Ovary (tissue), 3 donors: ENCODE measurements around the gene ENTPD7.

ENCODE experiments used
- EP300 ChIP-seq: sonication (generic); formaldehyde crosslinking; IDR thresholded peaks from one replicate; pipeline ENCODE4 v1.6.1; 2017; ENCODE audit warnings: antibody characterized with exemption
- POLR2A ChIP-seq: fragments of 450-650 bp; IDR thresholded peaks from one replicate; pipeline ENCODE4 v1.6.1; 2017; ENCODE audit warnings: antibody characterized with exemption, mild to moderate bottlenecking, moderate library complexity
- TF ChIP-seq, protein P1 (sequence below), 3 donors: fragments of 450-650 bp in 2 of 3; fragments of 200-600 bp in 1 of 3; IDR thresholded peaks; one replicate each; pipeline versions ENCODE4 v1.5.1 to v1.8.0; 2016 to 2022; ENCODE audit warnings: antibody characterized with exemption in 3 of 3, mild to moderate bottlenecking in 1 of 3
- donor health status: DM: no; HTN: no; CAD: no.

DNA sequence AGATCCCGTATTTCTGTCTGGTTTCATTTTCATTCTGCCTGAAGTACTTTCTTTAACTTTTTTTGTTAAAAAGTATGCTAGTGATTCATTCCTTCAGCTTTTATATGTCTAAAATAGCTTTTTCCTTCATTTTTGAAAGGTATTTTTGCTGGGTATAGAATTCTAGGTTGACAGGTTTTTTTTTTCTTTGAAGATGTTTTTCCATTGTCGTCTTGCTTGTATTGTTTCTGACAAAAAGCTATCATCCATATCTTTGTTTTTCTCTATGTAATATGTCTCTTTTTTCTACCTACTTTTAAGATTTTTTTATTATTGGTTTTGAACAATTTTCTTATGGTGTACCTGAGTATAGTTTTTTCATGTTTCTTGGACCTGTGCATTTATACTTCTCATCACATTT is 81.0 kb downstream of the ENTPD7 start:
- TF ChIP-seq, protein P1, sequence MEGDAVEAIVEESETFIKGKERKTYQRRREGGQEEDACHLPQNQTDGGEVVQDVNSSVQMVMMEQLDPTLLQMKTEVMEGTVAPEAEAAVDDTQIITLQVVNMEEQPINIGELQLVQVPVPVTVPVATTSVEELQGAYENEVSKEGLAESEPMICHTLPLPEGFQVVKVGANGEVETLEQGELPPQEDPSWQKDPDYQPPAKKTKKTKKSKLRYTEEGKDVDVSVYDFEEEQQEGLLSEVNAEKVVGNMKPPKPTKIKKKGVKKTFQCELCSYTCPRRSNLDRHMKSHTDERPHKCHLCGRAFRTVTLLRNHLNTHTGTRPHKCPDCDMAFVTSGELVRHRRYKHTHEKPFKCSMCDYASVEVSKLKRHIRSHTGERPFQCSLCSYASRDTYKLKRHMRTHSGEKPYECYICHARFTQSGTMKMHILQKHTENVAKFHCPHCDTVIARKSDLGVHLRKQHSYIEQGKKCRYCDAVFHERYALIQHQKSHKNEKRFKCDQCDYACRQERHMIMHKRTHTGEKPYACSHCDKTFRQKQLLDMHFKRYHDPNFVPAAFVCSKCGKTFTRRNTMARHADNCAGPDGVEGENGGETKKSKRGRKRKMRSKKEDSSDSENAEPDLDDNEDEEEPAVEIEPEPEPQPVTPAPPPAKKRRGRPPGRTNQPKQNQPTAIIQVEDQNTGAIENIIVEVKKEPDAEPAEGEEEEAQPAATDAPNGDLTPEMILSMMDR (IDR thresholded peaks at IDR 0.05), result no peak
- TF ChIP-seq POLR2A (no peak), EP300 (no peak)
